ENCODE results near the gene DHTKD1.
A peak's percentile ranks its signal among the peaks of the same experiment; 100 is the strongest.

DHTKD1 gene

DNA sequence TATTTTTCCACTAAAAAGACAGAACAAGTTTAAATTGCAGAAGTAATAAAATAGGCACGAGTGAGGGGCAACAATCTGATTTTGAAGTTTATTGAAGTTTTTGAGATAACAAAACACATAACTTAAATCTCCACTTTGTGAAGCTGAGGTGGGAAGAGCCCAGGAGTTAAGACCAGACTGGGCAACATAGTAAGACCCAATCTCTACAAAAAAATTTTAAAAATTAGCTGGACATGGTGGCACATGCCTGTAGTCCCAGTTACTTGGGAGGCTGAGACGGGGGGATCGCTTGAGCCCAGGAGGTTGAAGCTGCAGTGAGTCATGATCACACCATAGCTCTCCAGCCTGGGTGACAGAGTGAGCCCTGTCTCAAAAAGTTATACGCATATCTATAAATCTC lies 37.4 kb upstream of the DHTKD1 start:
- TF ChIP-seq EZH2 (IDR thresholded peaks at IDR 0.05; ENCODE audit: borderline replicate concordance, low read depth, low read length, severe bottlenecking) = no peak
- TF ChIP-seq, protein P1, sequence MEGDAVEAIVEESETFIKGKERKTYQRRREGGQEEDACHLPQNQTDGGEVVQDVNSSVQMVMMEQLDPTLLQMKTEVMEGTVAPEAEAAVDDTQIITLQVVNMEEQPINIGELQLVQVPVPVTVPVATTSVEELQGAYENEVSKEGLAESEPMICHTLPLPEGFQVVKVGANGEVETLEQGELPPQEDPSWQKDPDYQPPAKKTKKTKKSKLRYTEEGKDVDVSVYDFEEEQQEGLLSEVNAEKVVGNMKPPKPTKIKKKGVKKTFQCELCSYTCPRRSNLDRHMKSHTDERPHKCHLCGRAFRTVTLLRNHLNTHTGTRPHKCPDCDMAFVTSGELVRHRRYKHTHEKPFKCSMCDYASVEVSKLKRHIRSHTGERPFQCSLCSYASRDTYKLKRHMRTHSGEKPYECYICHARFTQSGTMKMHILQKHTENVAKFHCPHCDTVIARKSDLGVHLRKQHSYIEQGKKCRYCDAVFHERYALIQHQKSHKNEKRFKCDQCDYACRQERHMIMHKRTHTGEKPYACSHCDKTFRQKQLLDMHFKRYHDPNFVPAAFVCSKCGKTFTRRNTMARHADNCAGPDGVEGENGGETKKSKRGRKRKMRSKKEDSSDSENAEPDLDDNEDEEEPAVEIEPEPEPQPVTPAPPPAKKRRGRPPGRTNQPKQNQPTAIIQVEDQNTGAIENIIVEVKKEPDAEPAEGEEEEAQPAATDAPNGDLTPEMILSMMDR (IDR thresholded peaks at IDR 0.05; ENCODE audit: borderline replicate concordance, extremely low read depth, low read length, poor library complexity, severe bottlenecking) = no peak
- ATAC-seq (ENCODE audit: insufficient read depth, low read depth) = no peak
- peaks cover 90% of the 10 kb centered on the region for H3K79me2 ChIP-seq (ENCODE audit: insufficient read depth, low read length)
- H3K4me1 ChIP-seq (ENCODE audit: insufficient read depth, low read length) = no peaks in the 10 kb centered on the region
- no peak overlapping the region for H3K4me3 ChIP-seq (ENCODE audit: low read depth in 1 of 2, low read length in 2 of 2)
- H2AFZ ChIP-seq (ENCODE audit: low read depth, low read length) = no peak overlapping the region
- no peaks in the 10 kb centered on the region for H3K27me3 ChIP-seq (ENCODE audit: insufficient read depth, low read length, poor library complexity)
- no peak for DNase-seq
- H3K4me2 ChIP-seq (ENCODE audit: insufficient read depth, low read length) = no peak overlapping the region
- no peak overlapping the region for H3K9ac ChIP-seq (ENCODE audit: low read depth, low read length)
- no peaks in the 10 kb centered on the region for H3K9me3 ChIP-seq (ENCODE audit: insufficient read depth, low read length, severe bottlenecking)
- H4K20me1 ChIP-seq (ENCODE audit: insufficient read depth, low read length) = peaks cover 15% of the 10 kb centered on the region; the same call in 1 of the 2 replicates
- H3K27ac ChIP-seq (ENCODE audit: low read length) = no peak overlapping the region
- peaks cover 72% of the 10 kb centered on the region for H3K36me3 ChIP-seq (ENCODE audit: insufficient read depth, low read length)

DNA sequence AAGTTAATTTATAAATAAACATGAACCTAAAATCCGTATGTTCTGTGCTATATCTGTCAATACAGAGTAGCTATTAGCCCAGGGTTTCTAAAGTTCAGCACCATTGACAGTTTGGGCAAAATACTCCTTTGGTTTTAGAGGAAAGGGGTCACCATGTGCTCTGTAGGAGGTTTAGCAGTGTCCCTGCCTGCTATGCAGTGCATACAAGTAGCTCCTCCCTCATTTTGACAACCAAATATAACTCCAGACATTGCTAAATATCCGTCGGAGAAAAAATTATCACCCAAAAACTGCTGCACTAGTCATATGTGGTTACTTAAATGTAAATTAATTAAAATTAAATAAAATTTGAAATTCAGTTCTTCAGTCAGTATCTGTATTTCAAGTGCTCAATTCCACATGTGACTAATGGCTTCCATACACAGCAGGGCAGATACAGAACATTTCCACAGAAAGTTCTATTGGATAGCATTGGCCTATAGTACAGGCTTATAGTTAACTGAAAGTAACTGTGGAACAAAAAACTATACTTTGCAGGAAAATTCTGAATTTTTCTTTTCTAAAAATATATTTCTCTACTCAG lies 32.6 kb upstream of the DHTKD1 start:
- Histone ChIP-seq H3K4me2 (ENCODE audit: insufficient read depth, low read length) (no peak overlapping the region), H3K36me3 (ENCODE audit: insufficient read depth, low read length) (peaks cover 34% of the 10 kb centered on the region), H4K20me1 (ENCODE audit: insufficient read depth, low read length) (peaks cover 16% of the 10 kb centered on the region; the same call in 1 of the 2 replicates), H3K4me3 (ENCODE audit: low read depth in 1 of 2, low read length in 2 of 2) (no peak overlapping the region), H3K9me3 (ENCODE audit: insufficient read depth, low read length, severe bottlenecking) (no peaks in the 10 kb centered on the region), H3K9ac (ENCODE audit: low read depth, low read length) (no peak overlapping the region), H3K4me1 (ENCODE audit: insufficient read depth, low read length) (peaks cover 15% of the 10 kb centered on the region), H3K79me2 (ENCODE audit: insufficient read depth, low read length) (peaks cover 96% of the 10 kb centered on the region), H3K27ac (ENCODE audit: low read length) (no peak overlapping the region), H2AFZ (ENCODE audit: low read depth, low read length) (no peak overlapping the region), H3K27me3 (ENCODE audit: insufficient read depth, low read length, poor library complexity) (no peaks in the 10 kb centered on the region)
- no peak for DNase-seq
- ATAC-seq (ENCODE audit: insufficient read depth, low read depth) = no peak
- TF ChIP-seq EZH2 (IDR thresholded peaks at IDR 0.05; ENCODE audit: borderline replicate concordance, low read depth, low read length, severe bottlenecking) = no peak
- TF ChIP-seq, protein P1 (IDR thresholded peaks at IDR 0.05; ENCODE audit: borderline replicate concordance, extremely low read depth, low read length, poor library complexity, severe bottlenecking) = no peak

DNA sequence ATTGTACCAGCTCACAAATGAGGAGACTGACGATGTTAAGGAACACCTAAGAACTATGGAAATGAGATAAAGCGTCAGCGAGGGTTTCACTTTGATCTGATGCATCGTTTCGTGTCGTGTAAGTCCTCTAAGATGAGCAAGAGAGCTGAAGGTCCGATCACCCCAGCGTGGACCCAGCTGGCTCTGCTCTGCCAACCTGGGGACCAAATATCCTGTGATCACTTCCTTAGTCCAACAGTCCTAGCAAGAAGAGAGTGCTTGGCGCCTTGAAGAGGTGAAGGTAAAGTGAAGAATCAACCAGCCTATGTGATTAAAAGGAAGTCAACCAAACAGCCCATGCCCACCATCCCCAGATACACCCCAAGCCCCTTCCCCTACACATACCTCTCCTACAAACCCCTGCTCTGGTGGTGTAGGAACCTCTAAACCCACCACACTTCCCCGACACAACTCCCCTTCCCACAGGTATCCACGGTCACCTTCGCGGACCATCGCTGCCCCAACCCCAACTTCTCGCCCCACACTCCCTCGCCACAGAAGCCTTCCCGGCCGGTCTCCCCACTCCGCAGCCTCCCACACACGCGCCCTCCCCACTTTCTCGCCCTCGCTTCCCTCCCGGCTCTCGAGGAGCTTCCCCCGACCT lies 26.9 kb upstream of the DHTKD1 start:
- peak overlapping the region; percentile 99 for H3K9ac ChIP-seq (ENCODE audit: low read depth, low read length)
- no peak for TF ChIP-seq EZH2 (IDR thresholded peaks at IDR 0.05; ENCODE audit: borderline replicate concordance, low read depth, low read length, severe bottlenecking)
- TF ChIP-seq, protein P1 (IDR thresholded peaks at IDR 0.05; ENCODE audit: borderline replicate concordance, extremely low read depth, low read length, poor library complexity, severe bottlenecking) = no peak
- peak overlapping the region; percentile 87 to 93 for H3K4me3 ChIP-seq (ENCODE audit: low read depth in 1 of 2, low read length in 2 of 2)
- peaks cover 62% of the 10 kb centered on the region for H3K79me2 ChIP-seq (ENCODE audit: insufficient read depth, low read length)
- H4K20me1 ChIP-seq (ENCODE audit: insufficient read depth, low read length) = peaks cover 11% of the 10 kb centered on the region; the same call in 1 of the 2 replicates
- no peaks in the 10 kb centered on the region for H3K27me3 ChIP-seq (ENCODE audit: insufficient read depth, low read length, poor library complexity)
- H3K9me3 ChIP-seq (ENCODE audit: insufficient read depth, low read length, severe bottlenecking) = no peaks in the 10 kb centered on the region
- peaks cover 6% of the 10 kb centered on the region; the same call in 1 of the 2 replicates for H3K36me3 ChIP-seq (ENCODE audit: insufficient read depth, low read length)
- peaks cover 30% of the 10 kb centered on the region for H3K4me1 ChIP-seq (ENCODE audit: insufficient read depth, low read length)
- H3K27ac ChIP-seq (ENCODE audit: low read length) = peak overlapping the region; percentile 100
- DNase-seq (peak; percentile 31), ATAC-seq (ENCODE audit: insufficient read depth, low read depth) (no peak)
- peak overlapping the region; percentile 89 for H2AFZ ChIP-seq (ENCODE audit: low read depth, low read length)
- H3K4me2 ChIP-seq (ENCODE audit: insufficient read depth, low read length) = peak overlapping the region; percentile 77

All from DND-41 (cell line).